NCI-H2107 (cell line): ENCODE measurements around the gene ADAM15.

Experiments
- DNase-seq: peaks from one replicate; lab custom pipeline; 2025; lab: John Stamatoyannopoulos, UW

Gene ADAM15

DNA sequence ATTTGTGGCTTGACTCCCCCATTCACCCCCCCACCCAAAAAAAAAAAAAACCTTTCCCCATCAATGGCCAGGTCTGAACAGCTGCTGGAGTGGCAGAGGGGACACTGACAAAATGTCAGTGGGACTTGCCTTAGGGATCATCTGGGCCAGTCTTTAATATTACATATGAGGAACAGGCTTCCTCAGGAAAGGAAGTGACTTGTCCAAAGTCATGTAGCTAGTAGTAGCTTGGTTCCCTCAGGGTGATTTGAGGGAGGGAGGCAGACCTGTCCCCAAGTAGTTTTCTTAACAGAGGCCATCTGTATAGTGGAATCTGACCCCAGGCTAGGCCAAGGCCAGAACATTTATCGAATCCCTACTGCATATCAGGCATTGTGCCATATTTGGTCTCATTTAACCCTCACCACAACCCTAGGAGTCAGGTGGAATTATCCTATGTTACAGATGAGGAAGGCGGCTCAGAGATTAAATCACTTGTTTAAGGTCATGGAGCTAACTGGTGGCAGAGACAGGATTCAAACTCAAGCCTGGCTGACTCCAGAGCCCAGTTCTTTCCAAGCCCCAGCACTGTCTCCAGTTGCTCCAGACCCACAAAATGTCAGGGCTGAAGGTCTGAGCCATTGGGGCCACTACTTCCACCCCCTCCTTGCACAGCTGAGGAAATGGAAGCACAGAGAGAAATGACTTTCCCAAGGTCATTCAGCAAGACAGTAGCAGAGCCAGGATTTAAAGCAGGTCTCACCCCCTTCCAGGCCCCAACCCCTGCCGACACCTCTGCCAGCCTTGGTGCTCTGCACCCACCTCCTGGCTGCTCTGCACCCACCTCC, 38.1 kb upstream of the ADAM15 start:
- DNase-seq: no peak

- no peak for DNase-seq
Measured at GRCh38 chr1:155013632-155014031, 37.5 kb upstream of the ADAM15 start.

DNA sequence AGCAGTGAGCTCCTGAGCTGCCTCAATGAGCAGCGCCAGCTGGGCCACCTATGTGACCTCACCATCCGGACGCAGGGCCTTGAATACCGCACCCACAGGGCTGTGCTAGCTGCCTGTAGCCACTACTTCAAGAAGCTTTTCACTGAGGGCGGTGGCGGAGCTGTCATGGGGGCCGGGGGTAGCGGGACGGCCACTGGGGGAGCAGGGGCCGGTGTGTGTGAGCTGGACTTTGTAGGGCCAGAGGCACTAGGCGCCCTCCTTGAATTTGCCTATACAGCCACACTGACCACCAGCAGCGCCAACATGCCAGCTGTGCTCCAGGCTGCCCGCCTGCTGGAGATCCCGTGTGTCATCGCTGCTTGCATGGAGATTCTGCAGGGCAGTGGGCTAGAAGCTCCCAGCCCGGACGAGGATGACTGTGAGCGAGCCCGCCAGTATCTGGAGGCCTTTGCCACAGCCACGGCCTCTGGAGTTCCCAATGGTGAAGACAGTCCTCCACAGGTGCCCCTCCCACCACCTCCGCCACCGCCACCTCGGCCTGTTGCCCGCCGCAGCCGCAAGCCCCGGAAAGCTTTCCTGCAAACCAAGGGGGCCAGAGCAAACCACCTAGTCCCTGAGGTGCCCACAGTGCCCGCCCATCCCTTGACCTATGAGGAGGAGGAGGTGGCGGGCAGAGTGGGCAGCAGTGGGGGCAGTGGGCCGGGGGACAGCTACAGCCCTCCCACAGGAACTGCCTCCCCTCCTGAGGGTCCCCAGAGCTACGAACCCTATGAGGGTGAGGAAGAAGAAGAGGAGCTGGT, 36.2 kb upstream of the ADAM15 start:
- no peak for DNase-seq

GRCh38 chr1:155015527-155016230, 35.4 kb upstream of the ADAM15 start:
- DNase-seq: no peak

- no peak for DNase-seq
Measured at GRCh38 chr1:155016231-155016831, 34.8 kb upstream of the ADAM15 start.

- DNase-seq: peak; percentile 75
Measured at GRCh38 chr1:155017041-155017945, 33.8 kb upstream of the ADAM15 start.

GRCh38 chr1:155017946-155018316, 33.2 kb upstream of the ADAM15 start:
- DNase-seq: no peak

GRCh38 chr1:155018617-155019348, 32.3 kb upstream of the ADAM15 start:
- DNase-seq: no peak

DNA sequence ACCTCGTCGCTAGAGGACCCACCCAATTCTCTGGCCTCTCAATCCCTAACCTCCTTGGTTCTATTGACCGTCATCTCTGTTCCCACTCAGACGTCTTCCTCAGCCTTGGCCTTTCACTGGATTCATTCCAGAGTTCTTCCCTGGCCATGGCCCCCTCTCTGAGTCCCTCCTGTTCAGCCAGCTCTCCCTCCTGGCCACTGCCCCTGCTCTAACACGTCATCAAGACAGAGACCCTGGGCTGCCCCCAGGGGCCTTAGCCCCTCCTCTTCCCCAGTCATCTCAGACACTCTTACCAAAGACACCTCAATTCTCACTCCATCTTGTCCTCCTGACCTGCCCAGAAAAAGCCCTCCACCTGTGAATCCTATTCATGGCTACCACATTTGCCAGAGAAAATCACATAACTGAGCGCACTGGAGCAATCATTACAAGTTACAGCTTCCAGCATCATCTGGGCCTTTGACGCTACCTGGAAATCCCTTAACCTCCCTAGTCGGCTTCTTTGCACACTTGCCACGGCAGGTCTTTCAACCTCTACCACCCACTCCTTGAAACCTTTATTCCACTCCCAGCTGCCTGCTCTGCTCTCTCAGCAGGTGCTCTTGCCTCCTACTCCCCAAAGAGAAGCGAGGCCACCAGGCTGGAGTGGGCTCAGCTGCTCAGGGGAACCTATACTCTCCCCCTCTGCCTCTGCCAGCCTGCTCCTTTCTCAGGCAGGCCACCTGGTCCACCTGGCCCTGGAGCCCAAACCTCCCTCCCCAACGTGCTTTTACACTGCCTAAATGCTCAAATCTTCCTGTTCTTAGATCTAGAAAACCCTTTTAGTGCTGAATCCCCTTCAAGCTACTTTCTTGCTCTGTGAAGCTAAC, 31.5 kb upstream of the ADAM15 start:
- peak; percentile 36 for DNase-seq

- DNase-seq: no peak
Measured at GRCh38 chr1:155022136-155022926, 28.8 kb upstream of the ADAM15 start.

DNA sequence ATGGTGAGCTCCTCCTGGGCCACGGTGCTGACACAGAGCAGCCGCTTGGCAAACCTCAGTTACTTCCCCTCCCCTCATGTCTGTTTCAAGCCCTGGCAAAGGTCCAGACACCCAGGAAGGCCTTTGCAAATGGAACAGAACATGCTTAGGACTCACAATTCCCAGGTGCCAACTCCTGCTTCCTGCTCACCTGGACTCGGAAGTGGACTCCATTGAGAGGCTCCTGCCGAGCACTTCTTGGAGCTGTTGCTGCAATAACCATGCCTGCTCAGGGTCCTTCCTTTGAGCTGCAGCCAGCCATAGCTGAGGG, 28.2 kb upstream of the ADAM15 start:
- peak; percentile 51 for DNase-seq

DNA sequence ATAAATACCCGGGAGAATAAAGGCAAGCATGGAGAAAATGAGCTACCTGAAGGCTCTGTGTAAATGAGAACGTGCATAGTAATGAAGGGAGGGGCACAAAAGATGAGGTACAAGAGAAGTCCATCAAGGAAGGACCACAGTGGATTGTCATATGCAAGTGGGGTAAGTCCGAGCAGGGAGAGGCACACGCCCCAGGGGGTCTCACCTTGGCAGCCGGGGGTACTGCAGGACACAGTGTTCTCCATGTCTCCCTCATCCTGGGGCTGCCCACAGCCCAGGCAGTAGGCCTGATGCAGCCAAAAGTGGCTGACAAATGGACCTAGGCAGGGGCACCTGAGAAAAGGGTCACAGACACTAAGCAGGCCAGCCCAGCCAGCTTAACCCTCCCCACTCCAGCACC, 27.5 kb upstream of the ADAM15 start:
- no peak for DNase-seq

GRCh38 chr1:155024315-155024714, 26.8 kb upstream of the ADAM15 start:
- DNase-seq: no peak

GRCh38 chr1:155026154-155026553, 25.0 kb upstream of the ADAM15 start:
- no peak for DNase-seq

GRCh38 chr1:155026588-155026987, 24.5 kb upstream of the ADAM15 start:
- no peak for DNase-seq

DNA sequence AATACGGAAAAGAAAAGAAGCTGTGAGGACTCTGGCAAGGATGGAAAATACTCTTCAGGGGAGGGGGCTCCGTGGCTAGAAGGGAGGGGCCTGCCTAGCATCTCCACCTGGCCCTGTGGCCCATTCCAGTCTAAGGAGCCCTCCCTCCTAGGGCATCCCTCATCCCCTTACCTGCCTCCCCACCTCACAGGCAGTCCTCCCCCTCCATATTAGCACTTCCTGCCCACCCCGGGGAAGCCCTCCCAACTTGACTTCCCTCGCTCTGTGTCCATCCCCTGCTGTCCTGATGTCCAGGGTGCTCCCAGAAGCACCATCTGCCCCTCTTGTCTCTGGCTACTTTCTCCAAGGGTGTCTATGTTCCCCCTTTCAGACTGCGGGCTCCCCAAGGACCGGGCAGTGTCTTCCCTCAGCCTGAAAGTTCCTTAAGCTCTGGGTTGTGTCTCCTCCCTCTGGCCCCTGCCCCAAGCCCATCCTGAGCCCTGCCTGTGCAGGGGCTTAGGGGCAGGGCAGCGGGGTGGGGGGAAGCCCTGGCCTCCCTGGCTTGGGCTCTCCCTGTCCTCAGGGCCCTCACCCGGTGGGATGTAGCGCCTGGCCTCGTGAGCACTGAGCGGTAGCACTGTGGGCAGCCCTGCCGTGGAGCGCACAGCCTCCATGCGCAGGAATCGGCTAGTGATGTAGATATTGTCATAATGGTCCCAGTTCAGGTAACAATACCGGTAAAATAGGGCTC, 21.4 kb upstream of the ADAM15 start:
- DNase-seq: no peak

DNA sequence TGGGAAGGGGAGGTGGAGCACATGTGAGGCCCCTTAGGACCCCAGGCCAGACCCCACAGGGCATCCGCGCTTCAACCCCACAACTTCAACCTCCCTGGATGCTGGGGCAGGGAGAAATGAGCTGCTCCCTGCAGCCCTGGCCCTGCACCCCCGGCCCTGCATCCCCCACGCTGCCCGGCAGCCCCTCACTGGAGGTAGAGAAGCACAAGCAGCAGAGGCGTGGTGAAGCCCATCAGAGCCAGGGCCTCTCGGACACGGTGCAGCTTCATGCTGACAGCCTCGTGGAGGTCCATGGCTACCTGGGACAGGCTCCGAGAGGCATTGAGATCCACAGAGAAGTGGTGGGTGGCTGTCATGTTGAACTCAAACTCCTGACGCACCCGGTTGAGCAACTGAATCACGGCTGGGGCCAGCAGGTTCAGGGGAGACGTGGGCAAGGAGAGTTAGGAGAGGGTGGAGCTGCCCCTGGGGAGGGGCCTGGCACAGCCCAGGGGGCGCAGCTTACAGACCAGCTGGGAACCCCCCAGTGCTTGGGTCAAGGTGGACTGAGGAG, 20.8 kb upstream of the ADAM15 start:
- no peak for DNase-seq

DNA sequence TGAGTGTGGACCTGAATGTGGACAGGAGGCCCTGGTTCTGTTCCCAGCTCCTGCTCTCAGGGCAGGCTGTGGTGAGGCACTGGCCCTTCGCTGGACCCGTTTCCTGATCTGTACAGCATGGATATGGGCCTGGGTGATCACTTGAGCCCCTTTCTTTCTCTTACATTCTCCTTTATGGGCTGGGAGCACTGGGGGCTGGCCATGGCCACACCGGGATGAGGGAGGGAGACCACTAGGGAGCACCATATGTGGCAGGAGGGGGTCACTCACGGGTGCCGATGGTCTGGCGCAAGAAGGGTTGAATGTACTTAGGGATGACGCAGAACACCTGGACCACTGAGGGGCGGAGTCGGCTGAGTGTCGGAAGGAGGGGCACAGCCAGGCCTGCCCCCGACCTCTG, 20.2 kb upstream of the ADAM15 start:
- DNase-seq: no peak
